RWPE1 (cell line): ENCODE measurements around the gene EXT2.

Experiments used
- CTCF ChIA-PET: fragments of 350-600 bp; sonication (Branson Sonifier 250); formaldehyde crosslinking; extraction: SDS; loops from one replicate; lab custom pipeline; 2021; lab: Yijun Ruan, JAX
- POLR2A ChIA-PET: fragments of 400-600 bp; formaldehyde crosslinking; extraction: SDS; loops from one replicate; lab custom pipeline; 2020; ENCODE audit warnings: antibody characterized with exemption; ENCODE audit not compliant: low non-redundant PET; lab: Yijun Ruan, JAX
- DNase-seq: peaks from one replicate; pipeline ENCODE4 v3.0.0; 2012; ENCODE audit warnings: low spot score
- H3K27ac ChIP-seq: fragments of 450-650 bp; 2 replicates; pipeline ENCODE4 v1.5.1; 2017
- TF ChIP-seq, protein P1 (sequence below): fragments of 450-650 bp; conservative IDR thresholded peaks from 2 replicates; pipeline ENCODE4 v1.5.1; 2017; ENCODE audit warnings: low read depth, mild to moderate bottlenecking

The EXT2 gene

DNA sequence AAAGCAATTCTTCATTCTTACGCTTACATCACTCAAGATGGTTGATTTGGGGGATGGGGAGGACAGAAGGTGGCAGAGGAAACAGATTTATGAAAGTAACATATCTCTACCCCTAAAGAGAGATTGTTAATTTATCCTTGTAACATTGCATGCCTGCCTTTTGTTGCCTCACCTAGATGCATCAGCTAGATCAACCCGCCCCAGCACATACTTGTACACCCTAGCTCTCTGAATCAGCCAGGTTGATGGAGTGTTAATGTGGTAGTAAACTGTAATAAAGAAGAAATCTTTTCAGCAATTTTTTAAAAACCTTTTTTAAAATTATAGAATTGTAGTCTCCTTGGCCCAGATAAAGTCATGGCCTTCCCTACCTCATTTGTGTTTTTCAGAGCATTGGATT lies 51.5 kb downstream of the EXT2 start:
- TF ChIP-seq, protein P1, sequence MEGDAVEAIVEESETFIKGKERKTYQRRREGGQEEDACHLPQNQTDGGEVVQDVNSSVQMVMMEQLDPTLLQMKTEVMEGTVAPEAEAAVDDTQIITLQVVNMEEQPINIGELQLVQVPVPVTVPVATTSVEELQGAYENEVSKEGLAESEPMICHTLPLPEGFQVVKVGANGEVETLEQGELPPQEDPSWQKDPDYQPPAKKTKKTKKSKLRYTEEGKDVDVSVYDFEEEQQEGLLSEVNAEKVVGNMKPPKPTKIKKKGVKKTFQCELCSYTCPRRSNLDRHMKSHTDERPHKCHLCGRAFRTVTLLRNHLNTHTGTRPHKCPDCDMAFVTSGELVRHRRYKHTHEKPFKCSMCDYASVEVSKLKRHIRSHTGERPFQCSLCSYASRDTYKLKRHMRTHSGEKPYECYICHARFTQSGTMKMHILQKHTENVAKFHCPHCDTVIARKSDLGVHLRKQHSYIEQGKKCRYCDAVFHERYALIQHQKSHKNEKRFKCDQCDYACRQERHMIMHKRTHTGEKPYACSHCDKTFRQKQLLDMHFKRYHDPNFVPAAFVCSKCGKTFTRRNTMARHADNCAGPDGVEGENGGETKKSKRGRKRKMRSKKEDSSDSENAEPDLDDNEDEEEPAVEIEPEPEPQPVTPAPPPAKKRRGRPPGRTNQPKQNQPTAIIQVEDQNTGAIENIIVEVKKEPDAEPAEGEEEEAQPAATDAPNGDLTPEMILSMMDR: no peak
- H3K27ac ChIP-seq: no peak overlapping the region
- ChIA-PET CTCF (interaction anchor here (0.8 kb wide), 1 partner anchor 91 kb away, joined by 4 read pairs; no protein-coding TSS in a partner anchor), POLR2A (no interaction called here)
- no peak for DNase-seq

DNA sequence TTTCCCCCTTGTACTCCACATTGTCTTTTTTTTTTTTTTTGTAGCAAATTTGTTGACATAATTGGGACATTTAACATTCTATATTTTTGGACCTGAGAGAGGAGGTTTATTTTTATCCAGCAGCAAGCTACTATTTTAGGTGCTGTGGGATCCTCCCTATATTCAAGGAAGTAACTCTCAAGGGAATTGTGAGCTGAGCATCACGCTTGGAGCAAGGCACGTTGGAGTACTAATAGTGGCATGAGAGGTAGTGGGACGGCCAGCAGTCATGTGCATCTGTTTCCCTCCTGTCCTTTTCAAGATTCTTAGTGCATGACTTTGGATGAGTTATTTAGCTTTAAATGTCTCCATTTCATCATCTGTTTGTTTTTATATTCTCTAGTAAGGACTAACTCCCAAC lies 52.3 kb downstream of the EXT2 start:
- ChIA-PET POLR2A (no interaction called here), CTCF (interaction anchor here (0.7 to 0.8 kb wide), 2 partner anchors 46 to 90 kb away, joined by 4 read pairs; no protein-coding TSS in a partner anchor)
- no peak for DNase-seq
- no peak overlapping the region for H3K27ac ChIP-seq
- TF ChIP-seq, protein P1: no peak

DNA sequence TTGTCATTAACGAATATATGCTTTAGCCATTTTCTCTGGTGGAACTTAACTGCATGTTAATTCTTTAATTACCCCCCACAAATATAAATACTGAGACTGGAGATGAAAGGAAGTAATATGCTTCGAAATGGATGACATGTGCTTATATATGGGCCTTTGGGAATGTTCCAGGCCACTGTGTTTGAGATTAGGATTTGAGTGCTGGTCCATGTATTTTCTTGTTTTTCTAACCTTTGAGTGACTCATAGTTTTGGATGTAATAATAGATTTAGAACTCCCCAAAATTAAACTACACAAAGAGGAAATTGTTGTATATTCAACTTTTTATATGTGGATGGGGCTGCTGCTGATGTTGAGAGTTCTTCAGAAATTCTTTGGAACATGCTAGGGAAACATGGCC lies 54.2 kb downstream of the EXT2 start:
- no peak for DNase-seq
- POLR2A ChIA-PET: no interaction called here
- CTCF ChIA-PET: no interaction called here
- H3K27ac ChIP-seq: no peak overlapping the region
- TF ChIP-seq, protein P1: no peak

DNA sequence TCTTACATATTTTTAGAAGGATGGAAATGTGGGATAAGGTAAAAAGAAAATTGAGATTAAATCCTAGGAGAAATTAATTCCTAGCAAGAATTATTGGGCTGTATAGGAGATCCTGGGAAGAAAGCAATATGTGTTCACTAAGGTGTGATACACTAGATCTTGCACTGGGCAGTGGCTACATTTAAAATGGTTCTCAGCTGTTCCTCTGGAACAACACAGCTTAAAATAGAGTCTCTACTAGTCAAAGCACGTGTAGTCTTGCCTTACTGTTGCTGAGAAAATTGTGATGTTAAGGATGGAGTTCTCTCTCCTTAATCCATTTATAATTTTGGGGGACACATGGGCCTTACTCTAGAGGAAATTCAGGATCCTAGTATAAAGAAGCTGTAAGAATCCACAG lies 54.9 kb downstream of the EXT2 start:
- DNase-seq: no peak
- TF ChIP-seq, protein P1: no peak
- ChIA-PET POLR2A (no interaction called here), CTCF (no interaction called here)
- H3K27ac ChIP-seq: no peak overlapping the region

DNA sequence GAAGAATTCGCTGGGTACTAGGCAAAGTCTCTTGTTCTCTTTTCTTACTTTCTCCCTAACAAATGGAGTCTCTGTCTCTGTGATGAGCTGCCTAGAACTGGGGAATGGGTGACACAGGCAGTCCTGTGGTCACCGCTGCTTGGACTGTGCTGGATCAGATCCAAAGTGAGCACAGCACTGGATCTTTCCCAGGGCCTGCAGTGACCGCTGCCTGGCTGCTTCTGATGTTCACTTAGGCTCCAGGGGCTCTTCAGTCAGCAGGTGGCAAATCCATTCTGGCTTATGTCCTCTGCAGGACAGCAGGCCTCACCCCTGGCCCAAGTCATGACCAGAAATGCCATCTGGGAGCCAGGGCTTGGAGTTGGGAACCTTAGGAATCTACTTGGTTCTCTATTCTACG lies 61.5 kb downstream of the EXT2 start:
- ChIA-PET CTCF (interaction anchor here (0.6 kb wide), 1 partner anchor 121 kb away, joined by 5 read pairs; no protein-coding TSS in a partner anchor), POLR2A (no interaction called here)
- TF ChIP-seq, protein P1: no peak

DNA sequence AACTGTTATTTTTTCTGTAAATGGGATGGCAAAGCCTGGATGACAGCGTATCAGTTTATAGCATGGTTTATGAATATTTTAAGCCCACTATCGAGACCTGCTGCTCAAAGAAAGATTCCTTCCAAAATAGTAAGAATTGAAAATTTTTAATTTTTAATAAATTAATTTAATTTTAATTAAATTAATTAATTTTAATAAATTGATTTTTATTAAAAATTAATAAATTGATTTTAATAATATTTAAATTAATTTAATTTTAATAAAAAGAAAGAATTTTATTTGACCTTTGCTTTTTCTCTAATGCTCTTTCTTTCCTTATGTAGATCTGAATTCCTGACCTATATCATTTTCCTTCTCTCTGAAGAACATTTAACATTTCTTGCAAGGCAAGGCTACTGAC lies 62.9 kb downstream of the EXT2 start:
- DNase-seq: no peak
- H3K27ac ChIP-seq: no peak overlapping the region
- CTCF ChIA-PET: interaction anchor here (1.0 kb wide), 1 partner anchor 13 kb away, joined by 3 read pairs; no protein-coding TSS in a partner anchor
- POLR2A ChIA-PET: no interaction called here
- TF ChIP-seq, protein P1: no peak

More for the DNA sequence above, 61.5 kb downstream of the EXT2 start:
- no peak for DNase-seq
- H3K27ac ChIP-seq: no peak overlapping the region
